Mesendoderm (in vitro differentiated cells): Measurements from ENCODE around the gene SLC25A12. TPM values are rescaled to one million over a fixed set of nuclear protein-coding genes. Genes with fewer than 3 reads are reported as not detected.

ENCODE experiments used
- DNase-seq: peaks from one replicate; pipeline ENCODE4 v3.0.0; 2013
- H2AK5ac ChIP-seq: 2 replicates; pipeline ENCODE4 v1.6.1; 2013; ENCODE audit warnings: low read length, inconsistent platforms
- H2BK120ac ChIP-seq: 2 replicates; pipeline ENCODE4 v1.6.1; 2013; ENCODE audit warnings: low read depth, mild to moderate bottlenecking, low read length, moderate library complexity, mixed read lengths
- H2BK15ac ChIP-seq: replicated peaks from 2 replicates; pipeline ENCODE4 v1.6.1; 2013; ENCODE audit warnings: low read depth, mild to moderate bottlenecking, moderate library complexity
- H2BK5ac ChIP-seq: 2 replicates; pipeline ENCODE4 v1.6.1; 2013; ENCODE audit warnings: low read length, inconsistent platforms
- H3K18ac ChIP-seq: 2 replicates; pipeline ENCODE4 v1.6.1; 2013; ENCODE audit warnings: mild to moderate bottlenecking, low read length, mixed read lengths
- H3K23ac ChIP-seq: one replicate; pipeline ENCODE4 v1.6.1; 2013; ENCODE audit warnings: low read length
- H3K27ac ChIP-seq: 2 replicates; pipeline ENCODE4 v1.5.1; 2013; ENCODE audit warnings: low read depth, mild to moderate bottlenecking, inconsistent platforms, low read length, moderate library complexity
- H3K27me3 ChIP-seq: 2 replicates; pipeline ENCODE4 v1.6.1; 2013; ENCODE audit warnings: low read length, control low read depth, mild to moderate bottlenecking, inconsistent platforms; ENCODE audit not compliant: insufficient read depth, poor library complexity
- H3K36me3 ChIP-seq: 2 replicates; pipeline ENCODE4 v1.6.1; 2013; ENCODE audit warnings: low read length, inconsistent platforms; ENCODE audit not compliant: control insufficient read depth, insufficient read depth
- H3K4ac ChIP-seq: one replicate; pipeline ENCODE4 v1.6.1; 2013; ENCODE audit warnings: low read depth, mild to moderate bottlenecking, low read length, moderate library complexity
- H3K4me1 ChIP-seq: 2 replicates; pipeline ENCODE4 v1.6.1; 2013; ENCODE audit warnings: low read depth, low read length, inconsistent platforms; ENCODE audit not compliant: control insufficient read depth
- H3K4me2 ChIP-seq: 2 replicates; pipeline ENCODE4 v1.6.1; 2013; ENCODE audit warnings: low read length
- H3K4me3 ChIP-seq: 2 replicates; pipeline ENCODE4 v1.5.1; 2013; ENCODE audit warnings: mild to moderate bottlenecking, low read length
- H3K56ac ChIP-seq: one replicate; pipeline ENCODE4 v1.6.1; 2013; ENCODE audit warnings: low read length
- H3K79me1 ChIP-seq: 2 replicates; pipeline ENCODE4 v1.6.1; 2013; ENCODE audit warnings: low read length, inconsistent platforms
- H3K79me2 ChIP-seq: 2 replicates; pipeline ENCODE4 v1.6.1; 2013; ENCODE audit warnings: mild to moderate bottlenecking, low read length; ENCODE audit not compliant: control insufficient read depth, insufficient read depth
- H3K9ac ChIP-seq: 2 replicates; pipeline ENCODE4 v1.6.1; 2013; ENCODE audit warnings: low read length, inconsistent platforms
- H4K5ac ChIP-seq: one replicate; pipeline ENCODE4 v1.6.1; 2013; ENCODE audit warnings: low read length
- H4K8ac ChIP-seq: one replicate; pipeline ENCODE4 v1.6.1; 2013; ENCODE audit warnings: low read depth, mild to moderate bottlenecking, control low read depth, low read length, moderate library complexity
- WGBS: extraction: QIAGEN DNeasy Blood & Tissue Kit; methylation state at CpG from one replicate; pipeline ENCODE4 v1.1.7; 2013; ENCODE audit warnings: low lambda C conversion rate, missing lambda C conversion rate; ENCODE audit not compliant: insufficient coverage; ENCODE audit errors: extremely low coverage; 5-methylcytosine and 5-hydroxymethylcytosine counted together
- small RNA-seq: library from polyadenylated mRNA; stranded (forward); fragments of <200 nt; extraction: miRNeasy Mini kit (QIAGEN cat#:217004); gene quantifications from one replicate; pipeline ENCODE3, GENCODE V24; 2013; ENCODE audit not compliant: insufficient read depth

SLC25A12 gene

DNA sequence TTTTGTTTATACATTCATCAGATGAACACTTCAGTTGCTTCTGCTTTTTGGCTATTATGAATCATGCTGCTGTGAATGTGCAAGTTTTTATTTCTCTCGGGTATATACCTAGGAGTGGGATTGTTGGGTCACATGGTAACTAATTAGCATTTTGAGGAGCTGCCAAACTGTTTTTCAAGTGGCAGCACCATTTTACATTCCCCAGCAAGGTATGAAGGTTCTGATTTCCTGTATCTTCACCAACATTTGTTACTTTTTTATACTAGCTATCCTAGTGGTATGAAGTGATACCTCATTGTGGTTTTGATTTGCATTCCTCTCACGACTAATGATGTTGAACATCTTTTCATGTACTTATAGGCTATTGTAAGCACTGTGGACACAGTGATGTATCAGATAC lies 152.9 kb downstream of the SLC25A12 start:
- no peaks in the 10 kb centered on the region for H3K79me1 ChIP-seq
- WGBS: no CpG with 5 or more reads among the region's 2 CpGs
- no peak for DNase-seq

DNA sequence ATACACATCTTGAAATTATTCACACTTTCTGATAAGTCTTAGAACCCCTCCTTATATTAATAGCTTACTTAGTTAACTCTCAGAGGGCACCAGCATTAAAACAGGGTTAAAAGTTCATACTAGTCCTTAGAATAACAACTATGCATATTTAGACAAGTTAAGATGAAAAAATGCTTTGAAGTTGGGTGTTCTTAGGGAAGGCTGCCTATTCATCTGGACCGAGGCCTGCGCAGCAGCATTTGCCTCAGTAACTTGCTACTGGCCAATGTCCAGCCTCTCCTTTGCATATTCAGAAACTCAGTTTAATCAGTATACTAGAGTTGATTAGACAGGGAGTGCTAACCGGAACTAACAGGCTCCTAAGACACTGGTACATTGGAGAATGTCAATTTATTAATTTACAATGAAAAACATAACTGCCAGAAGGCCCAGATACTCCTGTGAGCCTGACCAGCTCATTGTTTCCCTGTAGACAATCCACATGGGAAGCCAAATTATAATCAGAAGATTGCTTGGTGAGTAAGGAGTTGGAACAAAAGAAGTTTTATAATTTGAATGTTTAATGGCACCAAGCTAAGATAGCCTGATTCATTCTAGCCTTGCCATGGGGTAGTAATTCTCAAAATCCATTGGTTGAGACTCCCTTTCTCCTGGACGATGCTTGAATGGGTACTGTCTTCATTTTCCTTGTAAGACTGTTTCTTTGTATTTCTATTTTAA lies 157.9 kb downstream of the SLC25A12 start:
- Histone ChIP-seq H3K56ac (no peak overlapping the region), H3K4me3 (no peak overlapping the region), H3K27ac (no peak overlapping the region), H2BK5ac (no peak overlapping the region), H3K79me1 (no peaks in the 10 kb centered on the region), H2BK15ac (no peak overlapping the region), H3K18ac (no peak overlapping the region), H2BK120ac (no peak overlapping the region), H4K5ac (no peak overlapping the region), H3K4ac (no peak overlapping the region), H3K36me3 (no peaks in the 10 kb centered on the region), H3K79me2 (no peaks in the 10 kb centered on the region), H3K4me2 (no peak overlapping the region), H3K4me1 (no peaks in the 10 kb centered on the region), H3K9ac (no peak overlapping the region), H3K23ac (no peak overlapping the region), H2AK5ac (no peak overlapping the region), H3K27me3 (no peaks in the 10 kb centered on the region), H4K8ac (no peak overlapping the region)
- DNase-seq: no peak
- WGBS: no CpG with 5 or more reads among the region's 4 CpGs

More for the DNA sequence above, 152.9 kb downstream of the SLC25A12 start:
- Histone ChIP-seq H3K4me2 (no peak overlapping the region), H3K79me2 (no peaks in the 10 kb centered on the region), H4K8ac (no peak overlapping the region), H3K4me3 (no peak overlapping the region), H3K9ac (no peak overlapping the region), H3K4me1 (no peaks in the 10 kb centered on the region), H3K56ac (no peak overlapping the region), H3K18ac (no peak overlapping the region), H2BK5ac (no peak overlapping the region), H2BK120ac (no peak overlapping the region), H3K4ac (no peak overlapping the region), H2BK15ac (no peak overlapping the region), H2AK5ac (no peak overlapping the region), H3K27ac (no peak overlapping the region), H3K36me3 (no peaks in the 10 kb centered on the region), H3K23ac (no peak overlapping the region), H3K27me3 (no peaks in the 10 kb centered on the region), H4K5ac (no peak overlapping the region)

Small RNA genes within 50 kb of the gene (small RNA-seq; reads per million reads assigned to genes)
- gene RNU6-182P: not detected
